ENCODE results near the gene IL34.

DNA sequence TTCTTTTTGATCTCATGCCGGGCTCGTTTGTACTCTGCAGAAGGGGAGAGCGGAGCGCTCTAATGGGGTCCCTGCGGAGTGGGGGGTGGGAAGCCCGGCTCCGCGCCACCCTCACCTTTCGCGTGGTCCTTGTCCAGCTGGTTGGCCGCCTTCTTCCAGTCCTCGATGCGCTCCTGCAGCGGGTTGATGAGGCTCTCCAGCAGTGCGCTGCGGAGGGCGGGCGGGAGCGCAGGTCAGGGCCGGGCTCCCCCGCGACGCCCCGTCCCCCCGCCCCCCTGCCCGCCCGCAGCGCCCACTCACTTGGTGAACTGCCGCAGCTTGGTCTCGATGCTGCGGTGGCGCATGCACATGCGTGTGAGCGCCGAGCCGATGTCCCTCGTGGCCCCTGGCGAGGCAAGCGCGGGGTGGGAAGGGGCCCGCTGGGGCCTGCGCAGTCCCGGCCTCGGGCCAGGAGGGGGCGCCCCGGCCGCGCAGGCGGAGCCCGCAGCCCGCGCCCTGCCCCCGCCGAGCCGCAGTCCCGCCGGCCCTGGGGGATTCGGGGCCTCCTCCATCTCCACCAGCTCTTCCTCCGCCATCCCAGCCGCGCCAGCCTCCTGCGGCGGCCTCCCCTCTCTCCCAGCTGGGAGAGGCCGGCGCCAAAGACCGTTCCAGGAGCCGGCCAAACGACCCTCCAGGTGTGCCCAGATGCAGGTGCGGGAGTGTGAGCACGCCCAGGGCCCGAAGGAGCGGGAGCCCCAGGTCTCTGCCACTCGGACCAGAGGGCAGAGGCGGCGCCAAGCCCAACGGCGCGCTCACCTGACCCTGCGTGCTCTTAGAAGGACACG lies 33.5 kb downstream of the IL34 start:
- TF ChIP-seq CTCF (IDR thresholded peaks at IDR 0.05) (peak; percentile 80), RAD21 (conservative IDR thresholded peaks at IDR 0.05 in 1 of 2, IDR thresholded peaks at IDR 0.05 in 1 of 2) (peak; percentile 42 to 89; a peak in 4 of 5 replicates), MAX (IDR thresholded peaks at IDR 0.05) (no peak), POLR2A (IDR thresholded peaks at IDR 0.05; ENCODE audit: low read length) (no peak), ZC3H11A (IDR thresholded peaks at IDR 0.05) (no peak), MAZ (IDR thresholded peaks at IDR 0.05; ENCODE audit: borderline replicate concordance, low read depth, low read length) (no peak), KDM1A (IDR thresholded peaks at IDR 0.05; ENCODE audit: low read depth) (no peak), MYC (IDR thresholded peaks at IDR 0.05; ENCODE audit: borderline replicate concordance, low read length) (no peak), JUNB (IDR thresholded peaks at IDR 0.05) (no peak), ZSCAN20 (CRISPR knock-in tag; IDR thresholded peaks at IDR 0.05) (no peak)
